HG03575 (cell line): ENCODE measurements around the gene RASGRF2.
"Not testable (repeated sequence)": the region's sequence is repeated elsewhere in the genome, so short reads cannot be mapped to it uniquely, and the experiment has no call there.

Source experiments
- ATAC-seq: cut with Tn5 transposase; IDR thresholded peaks from one replicate; pipeline ENCODE4 v1.9.1; 2021; ENCODE audit not compliant: unreplicated experiment, insufficient number of reproducible peaks, low FRiP score; ENCODE audit errors: extremely low read depth

RASGRF2 gene

DNA sequence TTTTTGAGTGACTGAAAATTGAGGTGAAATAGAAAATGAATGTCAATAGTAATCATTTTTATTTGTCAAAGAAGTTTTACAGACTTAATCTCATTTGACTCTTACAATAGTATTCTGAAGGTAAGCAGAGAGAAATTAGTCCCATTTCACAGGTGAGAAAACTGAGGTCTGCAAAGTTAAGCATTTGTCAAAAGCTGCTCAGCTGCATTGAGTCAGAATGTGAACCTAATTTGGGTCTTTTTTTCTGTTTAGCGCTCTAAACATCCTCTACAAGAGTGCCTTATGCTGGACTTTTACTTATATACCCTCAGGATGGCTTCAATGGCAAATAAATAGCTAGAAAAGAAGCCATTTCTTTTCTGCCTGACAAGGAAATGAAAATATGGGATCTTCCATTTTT lies 135.7 kb downstream of the RASGRF2 start:
- ATAC-seq, result no peak

DNA sequence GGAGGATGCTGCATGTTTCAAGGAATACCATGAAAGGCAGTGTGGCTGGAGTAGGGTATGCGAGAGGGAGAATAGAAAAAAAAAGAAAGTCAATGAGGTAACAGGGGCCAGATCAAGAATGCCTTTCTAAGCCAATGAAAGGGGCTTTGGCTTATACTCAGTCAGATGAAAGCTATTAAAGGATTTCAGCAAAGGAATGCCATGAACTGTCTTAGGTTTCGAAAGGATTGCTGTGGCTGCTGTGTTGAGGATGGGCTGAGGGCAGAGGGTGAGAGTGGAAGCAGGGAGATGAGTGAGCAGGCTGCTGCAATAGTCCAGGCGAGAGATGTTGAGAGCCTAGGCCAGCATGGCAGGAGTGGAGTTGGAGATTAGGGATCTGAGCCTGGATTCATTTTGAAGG lies 137.6 kb downstream of the RASGRF2 start:
- no peak for ATAC-seq

DNA sequence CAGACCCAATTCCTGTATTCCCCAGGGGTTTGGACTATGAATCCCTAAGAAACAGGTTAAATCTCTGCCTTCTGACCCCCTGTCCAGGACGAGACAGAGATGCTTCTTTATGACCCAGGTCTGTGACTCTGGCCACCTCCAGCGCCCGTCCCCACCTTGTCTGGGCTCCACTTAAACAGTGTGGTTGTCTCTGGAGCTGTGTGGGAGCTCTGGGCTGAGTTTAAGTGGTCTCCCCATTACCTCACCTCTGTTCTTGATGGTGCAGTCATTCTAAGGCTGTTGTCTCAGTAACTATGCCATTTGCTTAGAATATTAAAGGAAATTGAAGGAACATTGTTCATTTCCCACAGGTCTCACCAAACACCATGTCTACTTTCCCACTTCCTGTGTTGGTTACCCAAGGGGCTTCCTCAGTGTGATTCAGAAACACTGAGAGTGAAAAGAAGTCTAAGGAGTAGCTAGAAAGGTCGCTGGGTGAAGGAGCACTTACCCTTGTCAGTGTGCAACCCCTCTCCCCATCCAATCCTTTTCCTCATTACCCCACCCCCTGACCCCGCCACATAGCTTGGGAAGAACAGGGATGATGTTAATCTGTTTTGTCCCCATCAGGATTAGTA lies 145.2 kb downstream of the RASGRF2 start:
- no peak for ATAC-seq

DNA sequence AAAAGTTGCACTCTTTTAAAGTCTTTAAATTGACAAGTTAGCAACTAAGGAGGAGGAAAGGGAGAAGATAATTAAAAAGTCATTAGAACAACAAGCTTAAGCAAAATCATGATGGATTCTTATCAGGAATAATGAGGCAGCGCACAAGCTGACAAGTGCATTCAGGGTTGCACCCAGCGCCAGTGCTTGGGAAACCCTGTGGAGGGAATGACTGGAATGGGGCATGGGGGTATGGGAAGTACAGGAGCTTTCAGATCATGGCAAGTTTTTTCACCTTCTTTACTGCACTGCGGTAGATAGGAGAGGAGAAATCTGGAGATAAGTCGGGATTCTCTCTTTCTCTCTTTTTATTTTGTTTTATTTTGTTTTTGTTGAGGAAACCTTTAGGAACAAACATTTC lies 155.1 kb downstream of the RASGRF2 start:
- no peak for ATAC-seq

GRCh38 chr5:81117566-81117965 lies 157.4 kb downstream of the RASGRF2 start:
- no peak for ATAC-seq

- ATAC-seq, result no peak
Measured at GRCh38 chr5:81121273-81121672, 161.1 kb downstream of the RASGRF2 start.

DNA sequence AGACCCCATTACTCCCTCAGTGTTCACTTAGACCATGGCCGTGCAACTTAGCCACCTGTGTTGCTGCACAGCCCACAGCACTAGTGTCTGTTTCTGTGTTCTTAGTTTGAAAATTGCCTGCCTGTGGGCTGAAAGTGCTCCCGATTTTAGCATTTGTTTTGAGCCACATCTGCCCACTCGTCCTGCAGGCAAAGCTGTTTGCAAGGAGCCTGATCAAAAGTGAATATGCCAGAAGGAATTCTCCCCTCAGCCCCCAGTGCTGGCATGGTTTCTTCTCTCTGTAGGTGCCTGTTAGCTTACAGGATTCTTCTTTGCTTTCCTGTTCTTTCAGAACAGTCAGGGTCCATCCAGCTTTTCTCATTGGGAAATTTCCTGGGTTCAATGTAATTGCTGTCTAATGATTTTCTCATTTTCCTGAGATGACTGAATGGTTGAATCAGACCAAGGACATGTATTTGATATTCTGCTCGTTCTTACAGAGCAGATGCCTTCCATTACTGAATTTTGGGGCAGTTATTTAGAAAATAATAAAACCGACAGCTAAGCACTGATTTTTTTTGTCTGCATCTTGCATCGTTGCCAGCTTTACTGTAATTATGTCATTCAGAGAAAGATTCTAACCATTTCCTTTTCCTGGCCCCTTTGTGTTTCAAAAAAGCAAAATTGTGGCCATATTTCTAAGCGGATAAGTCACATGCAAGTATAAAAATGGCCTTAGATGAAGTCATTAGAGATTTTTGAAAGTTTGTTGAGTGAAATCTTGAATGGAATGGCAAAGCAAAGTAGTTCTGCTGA lies 161.9 kb downstream of the RASGRF2 start:
- ATAC-seq, result no peak

GRCh38 chr5:81124689-81125088 lies 164.5 kb downstream of the RASGRF2 start:
- ATAC-seq, result not testable (repeated sequence)

DNA sequence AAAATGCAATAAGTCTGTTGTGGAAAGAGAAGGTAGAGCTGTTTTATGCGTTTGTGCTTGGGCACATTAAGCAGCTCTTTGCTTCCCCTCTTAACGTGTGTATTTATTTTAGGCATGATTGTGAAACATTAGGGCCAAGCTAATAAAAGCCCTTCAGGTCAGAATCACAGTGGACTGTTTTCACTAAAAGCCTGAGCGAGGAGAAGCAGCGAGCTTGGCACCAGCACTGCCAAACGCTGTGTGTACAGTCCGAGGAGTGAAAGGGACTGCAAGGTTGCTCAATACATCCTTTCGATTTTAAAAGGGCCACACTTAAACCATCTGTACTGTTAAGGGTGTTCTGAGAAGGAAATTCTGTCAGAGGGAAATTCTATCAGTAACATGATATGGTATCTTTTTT lies 165.8 kb downstream of the RASGRF2 start:
- ATAC-seq, result no peak

- no peak for ATAC-seq
Measured at GRCh38 chr5:81128416-81128815, 168.3 kb downstream of the RASGRF2 start.

DNA sequence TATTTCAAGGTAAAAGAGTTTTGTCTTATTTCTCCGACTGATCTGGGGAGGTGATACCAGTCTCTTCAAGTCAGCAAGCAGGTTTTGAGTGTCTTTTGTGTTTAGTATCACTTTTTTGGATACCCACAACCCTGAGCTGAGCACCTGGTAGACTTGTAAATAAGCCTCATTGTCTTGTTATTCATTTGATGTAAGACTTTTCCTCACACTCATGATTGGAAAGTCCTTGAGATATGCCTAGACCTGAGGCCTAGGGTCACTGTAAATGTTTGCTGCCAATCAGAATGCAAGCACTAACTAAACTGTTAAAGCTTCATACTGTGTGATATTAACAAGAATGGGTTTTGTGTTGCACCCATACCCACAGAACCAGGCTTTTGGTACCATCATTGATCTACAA lies 172.2 kb downstream of the RASGRF2 start:
- no peak for ATAC-seq

DNA sequence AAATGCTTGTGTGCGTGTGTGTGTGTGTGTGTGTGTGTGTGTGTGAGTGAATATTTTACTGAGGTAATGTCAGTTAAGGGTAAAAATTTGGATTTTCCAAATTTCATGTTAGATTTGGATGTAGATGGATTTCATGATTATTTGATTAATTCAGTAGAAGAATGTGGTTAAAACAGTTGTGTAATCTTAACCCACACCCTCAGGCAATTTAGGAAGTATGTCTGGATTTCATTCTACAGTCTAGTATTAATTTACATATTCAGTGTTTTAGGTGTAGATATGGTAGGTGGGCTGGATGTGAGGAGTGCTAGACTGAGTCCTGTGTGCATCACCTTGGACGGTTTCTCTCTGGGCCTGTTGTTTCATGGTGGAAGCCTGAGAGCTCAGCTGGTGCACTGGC lies 173.9 kb downstream of the RASGRF2 start:
- no peak for ATAC-seq

GRCh38 chr5:81134566-81134965 lies 174.4 kb downstream of the RASGRF2 start:
- ATAC-seq, result no peak

- no peak for ATAC-seq
Measured at GRCh38 chr5:81136557-81136956, 176.4 kb downstream of the RASGRF2 start.

GRCh38 chr5:81137833-81138232 lies 177.7 kb downstream of the RASGRF2 start:
- no peak for ATAC-seq

- no peak for ATAC-seq
Measured at GRCh38 chr5:81140441-81140840, 180.3 kb downstream of the RASGRF2 start.

DNA sequence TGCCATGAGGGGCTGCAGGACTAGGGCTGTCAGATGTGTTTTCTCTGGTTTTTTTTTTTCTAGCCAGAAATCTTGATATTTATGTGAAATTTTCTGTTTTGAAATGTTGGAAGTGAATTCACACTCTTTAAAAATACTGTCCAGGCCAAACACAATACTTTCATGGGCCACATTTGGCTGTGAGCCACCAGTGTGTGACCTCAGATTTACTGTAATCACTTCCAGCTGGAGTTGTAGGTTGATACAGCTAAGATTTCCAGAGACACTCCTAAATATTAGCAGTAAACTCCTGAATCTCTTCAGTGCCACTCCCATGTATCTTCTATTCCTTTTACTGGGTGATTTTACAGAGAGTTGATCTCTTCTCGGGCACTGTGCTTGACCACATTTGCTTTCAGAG lies 180.8 kb downstream of the RASGRF2 start:
- ATAC-seq, result no peak

- no peak for ATAC-seq
Measured at GRCh38 chr5:81142108-81142507, 181.9 kb downstream of the RASGRF2 start.

GRCh38 chr5:81145329-81145935 lies 185.3 kb downstream of the RASGRF2 start:
- no peak for ATAC-seq

DNA sequence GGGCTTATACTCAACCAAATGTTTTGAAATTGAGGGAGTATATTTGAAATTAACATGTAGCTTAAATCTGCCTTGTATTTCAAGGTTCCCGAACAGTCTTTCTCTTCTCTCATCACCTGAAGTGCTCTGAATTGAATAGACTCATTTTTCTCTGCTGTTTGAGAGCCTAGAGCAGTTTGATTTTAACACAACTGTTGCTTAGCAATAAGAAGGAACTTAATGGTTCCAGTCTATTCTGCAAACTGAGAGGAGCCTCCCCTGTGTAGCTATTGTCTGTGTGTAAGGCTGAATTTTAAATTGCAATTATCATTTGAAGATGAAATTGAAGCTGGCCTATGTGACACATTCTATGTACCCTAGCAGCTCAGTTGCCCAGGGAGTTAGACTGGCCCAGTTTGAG lies 185.9 kb downstream of the RASGRF2 start:
- ATAC-seq, result no peak
